Measurements from ENCODE around the gene CPLX1.
A peak's percentile ranks its signal among the peaks of the same experiment; 100 is the strongest.
"Not testable (repeated sequence)": the region's sequence is repeated elsewhere in the genome, so short reads cannot be mapped to it uniquely, and the experiment has no call there.

The CPLX1 gene

DNA sequence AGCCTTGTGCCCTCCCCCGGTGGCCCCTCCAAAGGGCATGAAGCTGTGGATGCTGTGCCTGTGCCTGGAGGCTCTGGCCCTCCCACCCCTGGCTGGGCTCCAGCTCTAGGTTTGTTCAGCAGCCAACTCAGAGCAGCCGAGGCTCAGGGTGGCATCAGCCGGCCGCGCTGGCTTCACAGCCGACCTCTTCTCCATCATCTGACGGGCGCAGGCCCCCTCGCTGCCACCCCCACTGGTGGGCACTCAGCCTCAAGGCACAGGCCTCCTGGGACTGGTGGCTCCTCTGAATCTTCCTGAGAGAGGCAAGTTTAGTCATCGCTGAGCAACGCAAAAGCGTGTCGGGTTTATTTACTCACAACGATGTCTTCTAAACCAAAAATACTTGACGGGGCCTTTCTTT is 74.3 kb downstream of the CPLX1 start:
- DNase-seq: no peak

DNA sequence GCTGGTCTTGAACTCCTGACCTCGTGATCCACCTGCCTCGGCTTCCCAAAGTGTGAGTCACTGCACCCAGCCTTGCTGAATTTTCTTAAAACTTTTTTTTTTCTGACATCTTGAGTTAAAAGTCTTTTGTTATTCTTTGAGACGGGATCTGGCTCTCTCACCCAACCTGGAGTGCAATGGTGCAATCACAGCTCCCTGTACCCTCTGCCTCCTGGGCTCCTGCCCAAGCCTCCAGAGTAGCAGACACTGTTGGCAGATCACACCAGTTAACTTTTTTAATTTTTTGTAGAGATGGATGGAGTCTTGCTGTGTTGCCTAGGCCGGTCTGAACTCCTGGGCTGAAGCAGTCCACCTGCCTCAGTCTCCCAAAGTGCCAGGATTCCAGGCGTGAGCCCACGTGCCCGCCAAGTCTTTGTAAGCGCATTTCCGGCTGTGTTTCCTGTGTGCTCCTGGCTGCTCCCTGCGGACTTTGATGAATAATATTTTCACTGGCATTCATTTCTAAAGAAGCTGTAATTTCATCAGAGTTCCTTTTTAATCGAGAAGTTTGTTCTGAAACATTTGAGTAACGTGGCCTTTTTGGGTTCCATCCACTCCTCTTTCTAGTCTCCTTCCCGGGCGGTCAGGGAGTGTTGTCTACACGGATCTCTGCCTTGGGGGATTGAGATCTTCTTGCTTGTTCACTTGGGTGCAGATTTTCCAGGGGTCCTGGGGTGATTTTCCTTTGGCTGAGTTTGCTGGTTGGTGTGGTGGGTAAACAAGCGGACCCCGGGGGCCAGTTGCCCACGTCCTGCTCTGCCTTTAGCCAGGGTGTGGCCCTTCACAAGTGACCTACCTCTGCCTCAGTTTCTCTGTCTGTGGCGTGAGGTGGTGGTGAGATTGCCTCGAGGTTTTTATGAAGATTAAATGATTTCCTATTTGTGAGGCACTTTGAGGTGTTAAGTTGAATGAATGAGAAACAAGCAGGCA is 75.9 kb downstream of the CPLX1 start:
- no peak for DNase-seq

DNA sequence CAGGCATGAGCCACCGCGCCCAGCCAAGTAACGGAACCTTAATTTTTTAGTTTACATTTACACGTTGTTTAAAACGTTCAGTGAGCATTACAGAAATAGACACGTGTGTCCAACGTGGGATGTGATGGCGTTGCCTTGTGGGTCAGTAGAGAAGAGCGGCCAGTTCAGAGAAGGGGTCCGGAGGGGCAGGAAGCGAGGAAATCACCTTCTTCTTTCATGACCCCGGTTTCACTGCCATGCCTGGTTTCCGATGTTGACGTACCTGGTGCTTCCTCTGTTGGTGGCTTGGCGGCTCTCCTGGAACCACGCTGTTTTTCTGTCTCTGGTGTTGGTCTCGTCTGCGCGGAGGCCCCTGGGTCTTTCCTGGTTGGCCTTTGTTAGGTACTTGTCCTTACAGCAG is 77.5 kb downstream of the CPLX1 start:
- DNase-seq: no peak

DNA sequence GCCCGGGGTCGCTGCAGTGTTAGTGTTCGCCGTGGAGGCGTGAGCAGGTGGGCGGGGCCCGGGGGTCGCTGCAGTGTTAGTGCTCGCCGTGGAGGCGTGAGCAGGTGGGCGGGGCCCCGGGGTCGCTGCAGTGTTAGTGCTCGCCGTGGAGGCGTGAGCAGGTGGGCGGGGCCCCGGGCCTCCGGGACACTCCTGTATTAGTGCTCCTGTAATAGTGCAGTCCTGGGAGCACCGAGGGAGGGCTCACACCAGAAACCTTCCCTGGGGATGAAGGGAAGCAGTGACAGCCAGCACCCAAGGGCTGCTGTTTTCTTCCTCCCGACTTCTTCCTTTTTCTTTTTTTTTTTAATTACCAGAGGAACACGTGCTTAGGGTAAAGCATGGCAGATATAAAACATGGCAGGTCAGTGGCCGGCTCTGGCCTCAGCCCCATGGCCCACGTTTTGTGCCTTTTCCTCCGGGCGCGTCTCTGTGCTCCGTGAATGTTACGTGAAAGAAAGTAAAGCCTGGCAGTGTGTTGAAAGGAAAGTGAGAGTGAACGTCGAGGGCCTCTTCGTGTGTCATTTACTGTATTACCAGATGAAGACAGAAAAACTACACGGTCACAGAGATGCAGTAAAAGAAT is 78.3 kb downstream of the CPLX1 start:
- DNase-seq: no peak

DNA sequence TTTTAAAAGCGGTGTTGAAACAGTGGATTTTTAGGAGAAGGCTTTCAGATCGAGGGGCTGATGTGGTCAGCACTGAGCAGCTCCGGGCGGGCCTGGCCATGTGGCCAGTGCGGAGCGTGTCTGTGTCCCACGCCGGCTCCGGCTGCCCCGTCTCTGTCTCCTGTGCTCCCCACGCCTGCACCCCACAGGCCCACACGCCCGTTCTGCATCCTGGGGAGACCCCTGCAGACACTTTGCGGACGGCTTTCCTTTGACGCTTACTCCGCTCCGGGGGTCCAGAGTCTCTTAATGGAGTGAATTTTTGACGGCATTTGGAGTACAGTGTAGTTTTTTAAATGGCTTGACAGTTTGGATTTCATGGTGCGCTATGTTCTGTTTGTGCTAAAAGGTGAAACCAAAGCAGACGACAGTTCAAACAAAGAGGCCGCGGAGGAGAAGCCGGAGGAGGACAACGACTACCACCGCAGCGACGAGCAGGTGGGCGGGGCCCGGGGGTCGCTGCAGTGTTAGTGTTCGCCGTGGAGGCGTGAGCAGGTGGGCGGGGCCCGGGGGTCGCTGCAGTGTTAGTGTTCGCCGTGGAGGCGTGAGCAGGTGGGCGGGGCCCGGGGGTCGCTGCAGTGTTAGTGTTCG is 81.6 kb downstream of the CPLX1 start:
- DNase-seq: no peak

- no peak for DNase-seq
Observed at GRCh38 chr4:743463-744211, 82.3 kb downstream of the CPLX1 start.

GRCh38 chr4:742742-743311 is 83.1 kb downstream of the CPLX1 start:
- DNase-seq: peak in 1 of 2 donors; percentile 72

DNA sequence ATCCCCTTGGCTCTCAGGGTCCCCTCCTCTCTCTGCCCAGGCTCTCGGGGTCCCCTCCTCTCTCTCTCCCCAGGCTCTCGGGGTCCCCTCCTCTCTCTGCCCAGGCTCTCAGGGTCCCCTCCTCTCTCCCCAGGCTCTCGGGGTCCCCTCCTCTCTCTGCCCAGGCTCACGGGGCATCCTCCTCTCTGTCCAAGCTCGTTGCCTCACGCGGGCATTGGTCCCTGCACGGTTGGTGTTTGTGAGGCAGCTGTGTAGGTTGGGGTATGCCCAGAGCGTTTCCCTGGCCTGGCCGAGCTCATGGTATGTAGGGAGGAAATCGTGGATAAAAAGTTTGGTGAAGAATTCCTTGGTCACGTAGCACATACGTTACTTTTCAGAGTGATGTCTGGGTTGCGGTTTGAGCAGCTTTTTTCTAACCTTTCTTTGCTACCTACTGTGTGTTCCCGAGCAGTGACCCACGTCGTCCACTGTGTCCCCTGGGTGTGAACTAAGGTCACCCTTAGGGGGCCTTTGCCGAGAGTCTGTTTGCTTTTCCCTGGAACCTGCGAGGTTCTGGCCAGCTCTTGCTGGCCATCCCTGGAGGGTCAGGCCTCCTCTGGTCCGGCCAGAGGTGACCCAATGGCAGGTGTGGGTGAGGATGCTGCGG is 83.7 kb downstream of the CPLX1 start:
- DNase-seq: no peak

- DNase-seq: no peak
Observed at GRCh38 chr4:740656-741282, 85.2 kb downstream of the CPLX1 start.

- DNase-seq: no peak
Observed at GRCh38 chr4:740011-740410, 85.9 kb downstream of the CPLX1 start.

- DNase-seq: no peak
Observed at GRCh38 chr4:739569-739968, 86.4 kb downstream of the CPLX1 start.

DNA sequence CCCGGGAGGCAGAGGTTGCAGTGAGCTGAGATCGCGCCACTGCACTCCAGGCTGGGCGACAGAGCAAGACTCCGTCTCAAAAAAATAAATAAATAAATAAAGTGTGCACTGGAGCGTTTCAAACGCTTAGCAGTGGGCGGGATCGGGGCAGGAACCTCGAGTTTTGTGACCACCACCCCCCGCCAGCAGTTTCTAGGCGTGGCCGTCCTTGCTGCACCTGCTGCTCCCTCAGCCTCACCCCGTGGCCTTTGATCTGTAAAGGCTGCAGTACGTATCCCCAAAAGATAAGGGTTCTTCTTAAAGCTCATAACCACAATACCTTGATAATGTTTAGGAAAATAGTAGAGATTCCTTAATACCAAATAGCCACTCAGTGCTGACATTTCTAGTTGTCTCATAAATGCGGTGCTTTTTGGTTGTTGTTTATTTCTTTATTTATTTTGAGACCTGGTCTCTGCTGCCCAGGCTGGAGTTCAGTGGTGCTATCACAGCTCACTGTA is 87.1 kb downstream of the CPLX1 start:
- DNase-seq: no peak

DNA sequence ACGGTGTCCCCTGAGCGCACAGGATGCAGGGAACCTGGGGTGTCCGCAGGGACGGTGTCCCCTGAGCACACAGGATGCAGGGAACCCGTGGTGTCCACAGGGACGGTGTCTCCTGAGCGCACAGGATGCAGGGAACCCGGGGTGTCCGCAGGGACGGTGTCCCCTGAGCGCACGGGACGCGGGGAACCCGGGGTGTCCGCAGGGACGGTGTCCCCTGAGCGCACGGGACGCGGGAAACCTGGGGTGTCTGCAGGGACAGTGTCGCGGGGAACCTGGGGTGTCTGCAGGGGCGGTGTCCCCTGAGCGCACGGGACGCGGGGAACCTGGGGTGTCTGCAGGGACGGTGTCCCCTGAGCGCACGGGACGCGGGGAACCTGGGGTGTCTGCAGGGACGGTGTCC is 89.4 kb downstream of the CPLX1 start:
- not testable (repeated sequence) for DNase-seq

- DNase-seq: no peak
Observed at GRCh38 chr4:735583-735982, 90.3 kb downstream of the CPLX1 start.

Data from inflammatory macrophage treated with lipopolysaccharide for 1 hour (primary cell).